NK-92 (cell line): ENCODE results near the gene GAB4.
"Not testable (repeated sequence)": the region's sequence is repeated elsewhere in the genome, so short reads cannot be mapped to it uniquely, and the experiment has no call there.

Experiments used
- DNase-seq: peaks from one replicate; lab custom pipeline; 2025; ENCODE audit not compliant: unreplicated experiment; lab: John Stamatoyannopoulos, UW

The GAB4 gene

GRCh38 chr22:16914911-16915310 lies 93.1 kb downstream of the GAB4 start:
- DNase-seq, result not testable (repeated sequence)

GRCh38 chr22:16914006-16914405 lies 94.0 kb downstream of the GAB4 start:
- DNase-seq, result no peak

- no peak for DNase-seq
Measured at GRCh38 chr22:16912281-16912680, 95.7 kb downstream of the GAB4 start.
